GM12878 (cell line): ENCODE results near the gene IDH3A. TPM values are rescaled to one million over a fixed set of nuclear protein-coding genes. Genes with fewer than 3 reads are reported as not detected.

Experiments used
- ATAC-seq: fragments of 200-7000 bp; cut with Tn5 transposase; 3 replicates; pipeline ENCODE4 v1.9.1; 2020; ENCODE audit warnings: mild to moderate bottlenecking, moderate library complexity
- BruUV-seq: library from RNA; stranded (reverse); fragments of 400-500 nt; replicated peaks from 2 replicates; lab custom pipeline; 2021; lab: Mats Ljungman, UMichigan
- CTCF ChIA-PET: fragments of 300-600 bp; sonication (Branson Sonifier 250); formaldehyde crosslinking; extraction: SDS; loops from one replicate; lab custom pipeline; 2021; ENCODE audit warnings: inconsistent platforms; lab: Yijun Ruan, JAX
- POLR2A ChIA-PET: fragments of 350-600 bp; formaldehyde crosslinking; extraction: SDS; loops from one replicate; lab custom pipeline; 2021; ENCODE audit warnings: inconsistent platforms; lab: Charles Lee
- RAD21 ChIA-PET: fragments of 300-600 bp; sonication (Branson Sonifier 250); formaldehyde crosslinking; loops from one replicate; lab custom pipeline; 2023; ENCODE audit warnings: antibody characterized with exemption; ENCODE audit not compliant: unreplicated experiment; lab: Charles Lee
- SMC1A ChIA-PET: fragments of 300-600 bp; sonication (Branson Sonifier 250); formaldehyde crosslinking; loops from one replicate; lab custom pipeline; 2023; ENCODE audit not compliant: unreplicated experiment, uncharacterized antibody; lab: Charles Lee
- DNase-seq: peaks from one replicate; pipeline ENCODE4 v3.0.0-alpha.2; 2011; ENCODE audit warnings: low read depth, low spot score
- FAIRE-seq: peaks from 3 replicates; lab custom pipeline; 2011; peaks lifted over from hg19 to GRCh38; lab: Jason Lieb, UNC
- H2AFZ ChIP-seq: 2 replicates; pipeline ENCODE4 v1.6.0; 2011; ENCODE audit warnings: low read depth, low read length, control low read depth; ENCODE audit not compliant: control insufficient read depth
- H3K27ac ChIP-seq: 2 replicates; pipeline ENCODE4 v1.5.1; 2011; ENCODE audit warnings: control low read depth; ENCODE audit not compliant: control insufficient read depth, insufficient read depth
- H3K27me3 ChIP-seq, 2 experiments: replicated peaks in 1 of 2; 2 replicates each; pipeline versions ENCODE4 v1.6.0 to v1.6.1; 2011; ENCODE audit warnings: low read length in 1 of 2; ENCODE audit not compliant: control insufficient read depth in 2 of 2, insufficient read depth in 2 of 2
- H3K36me3 ChIP-seq, 2 experiments: 2 replicates each; pipeline ENCODE4 v1.5.1; 2011; ENCODE audit warnings: low read length in 1 of 2; ENCODE audit not compliant: control insufficient read depth in 2 of 2, insufficient read depth in 2 of 2
- H3K4me1 ChIP-seq: 2 replicates; pipeline ENCODE4 v1.6.1; 2011; ENCODE audit warnings: mild to moderate bottlenecking, low read length, moderate library complexity, mixed read lengths; ENCODE audit not compliant: control insufficient read depth, insufficient read depth
- H3K4me2 ChIP-seq: 2 replicates; pipeline ENCODE4 v1.6.0; 2011; ENCODE audit warnings: control low read depth; ENCODE audit not compliant: control insufficient read depth, insufficient read depth
- H3K4me3 ChIP-seq: fragments of 200-600 bp; sonication (generic); 2 replicates; pipeline ENCODE4 v1.5.1; 2016
- H3K79me2 ChIP-seq: 2 replicates; pipeline ENCODE4 v1.6.0; 2011; ENCODE audit warnings: low read length; ENCODE audit not compliant: control insufficient read depth, insufficient read depth
- H3K9ac ChIP-seq: 2 replicates; pipeline ENCODE4 v1.8.0; 2011; ENCODE audit warnings: low read length, control low read depth, mixed read lengths; ENCODE audit not compliant: control insufficient read depth, insufficient read depth
- H3K9me3 ChIP-seq: replicated peaks from 3 replicates; pipeline ENCODE4 v1.5.1; 2011; ENCODE audit warnings: mild to moderate bottlenecking, low read length; ENCODE audit not compliant: control insufficient read depth, insufficient read depth
- H4K20me1 ChIP-seq: 2 replicates; pipeline ENCODE4 v1.6.0; 2011; ENCODE audit not compliant: control insufficient read depth, insufficient read depth
- BRCA1 ChIP-seq: IDR thresholded peaks from 2 replicates; pipeline ENCODE4 v1.6.1; 2011; ENCODE audit warnings: low read depth, low read length, improper control_type of control experiment
- CBX5 ChIP-seq: sonication (generic); IDR thresholded peaks from 2 replicates; pipeline ENCODE4 v1.6.1; 2016; ENCODE audit warnings: low read depth, moderate library complexity, mild to moderate bottlenecking, inconsistent platforms
- MXI1 ChIP-seq: fragments of 150-350 bp; IDR thresholded peaks from 2 replicates; pipeline ENCODE4 v1.6.1; 2011; ENCODE audit warnings: low read depth, mild to moderate bottlenecking, inconsistent platforms, low read length, improper control_type of control experiment
- RAD51 ChIP-seq: fragments of 450-650 bp; IDR thresholded peaks from 2 replicates; pipeline ENCODE4 v1.6.1; 2016; ENCODE audit warnings: moderate library complexity, mild to moderate bottlenecking, inconsistent platforms
- SKIL ChIP-seq: fragments of 450-650 bp; IDR thresholded peaks from 2 replicates; pipeline ENCODE4 v1.6.1; 2017; ENCODE audit warnings: mild to moderate bottlenecking, low read depth, inconsistent platforms; ENCODE audit not compliant: poor library complexity, severe bottlenecking
- SMARCA5 ChIP-seq: fragments of 450-650 bp; IDR thresholded peaks from 2 replicates; pipeline ENCODE4 v1.6.1; 2017; ENCODE audit warnings: mild to moderate bottlenecking
- STAT1 ChIP-seq: fragments of 450-650 bp; conservative IDR thresholded peaks from 2 replicates; pipeline ENCODE4 v1.6.1; 2014; ENCODE audit warnings: antibody characterized with exemption, mild to moderate bottlenecking
- STAT3 ChIP-seq: IDR thresholded peaks from 2 replicates; pipeline ENCODE4 v1.6.1; 2011; ENCODE audit warnings: low read depth, low read length, improper control_type of control experiment
- ZBTB33 ChIP-seq: fragments of 450-650 bp; IDR thresholded peaks from 2 replicates; pipeline ENCODE4 v1.6.1; 2017; ENCODE audit warnings: mild to moderate bottlenecking
- WGBS: methylation state at CpG from one replicate; pipeline ENCODE4 v1.1.6; 2016; ENCODE audit warnings: low lambda C conversion rate; ENCODE audit not compliant: insufficient replicate concordance, insufficient coverage; ENCODE audit errors: missing lambda C conversion rate; 5-methylcytosine and 5-hydroxymethylcytosine counted together
- in situ Hi-C: fragments of 300-500 bp; cut with MboI; formaldehyde crosslinking; loops from 9 replicates; pipeline ENCODE4 v1.14.3; 2018; ENCODE audit warnings: mixed read lengths
- intact Hi-C: fragments of 100-400 bp; cut with micrococcal nuclease; formaldehyde crosslinking; loops from one replicate; pipeline ENCODE4 v1.14.2; 2022; ENCODE audit not compliant: unreplicated experiment
- polyA plus RNA-seq, 11 experiments: library from polyadenylated mRNA; depleted of rRNA in 4 of 11; unstranded in 6 of 11; stranded (reverse) in 5 of 11; fragments of >200 nt; fragmentation: Nextera tagmentation in 4 of 11; fragmentation: Illumina TruSeq in 1 of 11; extraction: Ambion mirVana in 4 of 11; extraction: Trizol in 1 of 11; gene quantifications; 1 replicate in 1 of 11; 2 replicates in 10 of 11; pipeline versions ENCODE4 v1.2.1 to v1.2.3, GENCODE V29; 2011 to 2016; ENCODE audit warnings: inconsistent platforms in 2 of 11, missing spikeins in 2 of 11, low read depth in 1 of 11
- total RNA-seq, 4 experiments: library from RNA; depleted of rRNA in 3 of 4; stranded (reverse); fragments of >200 nt in 3 of 4; fragmentation: Illumina TruSeq in 1 of 4; extraction: Trizol in 1 of 4; gene quantifications; 2 replicates each; pipeline versions ENCODE4 v1.2.1 to v1.2.3, GENCODE V29; 2013 to 2021

Gene IDH3A
- total and polyA plus RNA-seq, 10 of the 15 experiments (the other 5 are each of a cell fraction or from before 2014, with no cell fraction given) = 83.9 to 254 (median 195) TPM

GRCh38 chr15:78133801-78134200 is 15.4 kb upstream of the IDH3A start:
- CTCF ChIA-PET = interaction anchor here (0.6 to 7.6 kb wide), 3 partner anchors 14 to 198 kb away, joined by 3 to 70 read pairs (median 3); no protein-coding TSS in a partner anchor
- H4K20me1 ChIP-seq = no peaks in the 10 kb centered on the region
- no peaks in the 10 kb centered on the region for H3K9me3 ChIP-seq
- no peak overlapping the region for H2AFZ ChIP-seq
- BruUV-seq = no TSS peak
- DNase-seq (no peak), FAIRE-seq (no peak), ATAC-seq (no peak)
- H3K27me3 ChIP-seq = no peaks in the 10 kb centered on the region
- RAD21 ChIA-PET = interaction anchor here (1.0 to 9.5 kb wide), 4 partner anchors 15 to 105 kb away, joined by 3 to 147 read pairs (median 4); partner anchors contain the start of gene IDH3A
- peaks cover 5% of the 10 kb centered on the region for H3K4me1 ChIP-seq
- in situ Hi-C loops = no loop called here
- no peak overlapping the region for H3K4me3 ChIP-seq
- H3K36me3 ChIP-seq = no peaks in the 10 kb centered on the region
- H3K79me2 ChIP-seq = no peaks in the 10 kb centered on the region
- H3K9ac ChIP-seq = no peak overlapping the region
- H3K4me2 ChIP-seq = no peak overlapping the region
- TF ChIP-seq STAT1 = no peak
- TF ChIP-seq CBX5 = no peak
- no peak for TF ChIP-seq STAT3
- no peak for TF ChIP-seq SKIL
- no peak for TF ChIP-seq RAD51
- TF ChIP-seq BRCA1 = no peak
- no peak for TF ChIP-seq MXI1
- no peak for TF ChIP-seq SMARCA5
- TF ChIP-seq ZBTB33 = no peak
- POLR2A ChIA-PET = no interaction called here
- H3K27ac ChIP-seq = no peak overlapping the region
- WGBS = 100% methylated on average over 2 of the region's 2 CpGs
- SMC1A ChIA-PET = interaction anchor here (0.6 to 4.4 kb wide), 5 partner anchors 15 to 61 kb away, joined by 3 to 57 read pairs (median 16); no protein-coding TSS in a partner anchor
- intact Hi-C loops = no loop called here
